HG02763 (cell line): ENCODE measurements around the gene SPNS1.
"Not testable (repeated sequence)": the region's sequence is repeated elsewhere in the genome, so short reads cannot be mapped to it uniquely, and the experiment has no call there.

Experiments used
- ATAC-seq: cut with Tn5 transposase; IDR thresholded peaks from one replicate; pipeline ENCODE4 v1.9.1; 2021; ENCODE audit warnings: mild to moderate bottlenecking, moderate library complexity; ENCODE audit not compliant: unreplicated experiment

Gene SPNS1

DNA sequence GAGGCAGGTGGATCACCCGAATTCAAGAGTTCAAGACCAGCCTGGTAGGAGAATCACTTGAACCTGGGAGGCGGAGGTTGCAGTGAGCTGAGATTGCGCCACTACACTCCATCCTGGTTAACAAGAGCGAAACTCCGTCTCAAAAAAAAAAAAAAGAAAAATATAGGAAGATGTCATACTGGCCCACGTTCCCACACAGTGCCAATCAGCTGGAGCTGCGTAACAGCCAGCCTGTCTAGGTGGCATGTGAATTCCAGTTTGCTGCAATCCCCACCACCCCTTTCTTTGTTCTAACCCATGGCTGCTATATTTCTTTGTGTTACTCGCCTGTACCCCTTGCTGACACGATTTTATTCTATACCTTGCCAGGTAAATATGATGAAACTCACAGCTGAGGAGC is 16.4 kb upstream of the SPNS1 start:
- no peak for ATAC-seq

GRCh38 chr16:28958836-28959235 is 15.7 kb upstream of the SPNS1 start:
- no peak for ATAC-seq

DNA sequence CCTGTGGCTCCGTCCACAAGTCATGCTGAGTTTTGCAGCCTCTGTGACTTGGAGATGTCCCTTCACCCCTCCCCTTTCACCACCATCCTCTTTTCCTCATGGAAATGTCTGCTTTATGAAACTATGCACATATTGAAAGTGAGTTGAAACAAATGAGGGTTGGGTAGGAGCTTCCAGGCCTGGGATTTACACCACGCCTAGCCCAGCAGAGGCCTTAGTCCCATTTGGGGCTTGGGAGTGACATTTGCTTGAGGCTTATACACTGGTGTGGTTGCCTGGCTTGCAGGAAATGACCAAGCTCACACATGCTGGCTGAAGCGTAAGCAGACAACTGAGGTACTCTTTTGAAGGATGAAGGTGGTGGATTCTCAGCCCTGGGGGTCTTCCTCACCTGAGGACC is 10.5 kb upstream of the SPNS1 start:
- ATAC-seq: no peak

- ATAC-seq: no peak
Measured at GRCh38 chr16:28964496-28964895, 10.1 kb upstream of the SPNS1 start.

GRCh38 chr16:28967156-28967555 is 7.4 kb upstream of the SPNS1 start:
- no peak for ATAC-seq

DNA sequence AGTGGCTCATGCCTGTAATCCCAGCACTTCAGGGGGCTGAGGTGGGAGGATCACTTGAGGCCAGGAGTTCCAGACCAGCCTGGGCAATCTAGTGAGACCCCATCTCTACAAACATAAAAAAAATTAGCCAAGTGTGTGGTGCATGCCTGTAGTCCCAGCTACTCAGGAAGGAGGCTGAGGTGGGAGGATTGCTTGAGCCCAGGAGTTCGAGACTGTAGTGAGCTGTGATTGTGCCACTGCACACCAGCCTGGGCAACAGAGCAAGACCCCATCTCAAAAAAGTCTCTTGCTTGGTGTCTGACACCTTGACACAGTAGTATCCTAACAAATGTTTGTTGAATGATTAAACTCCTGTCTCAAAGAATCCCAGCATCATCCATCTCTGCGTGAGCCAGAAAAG is 4.9 kb upstream of the SPNS1 start:
- not testable (repeated sequence) for ATAC-seq

DNA sequence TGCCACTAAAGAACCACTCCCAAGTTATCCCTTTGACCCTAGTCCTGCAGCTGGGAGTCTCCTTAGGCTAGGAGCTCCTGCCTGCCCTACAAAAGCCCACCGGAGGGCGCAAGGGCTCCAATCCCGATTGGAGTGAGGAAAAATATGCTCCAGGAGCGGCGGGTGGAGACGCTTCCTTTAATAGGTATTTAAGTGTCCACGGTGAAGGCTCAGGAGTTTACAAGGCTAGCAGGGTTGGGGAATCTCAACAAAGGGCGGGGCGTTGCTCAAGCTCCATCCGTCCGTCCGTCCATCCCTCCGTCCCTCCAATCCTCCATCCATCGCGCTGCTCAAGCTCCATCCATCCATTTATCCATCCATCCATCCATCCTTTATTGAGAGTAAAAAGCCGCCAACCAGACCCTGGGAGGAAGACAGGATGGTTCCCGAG is 556 bp upstream of the SPNS1 start:
- ATAC-seq: no peak

DNA sequence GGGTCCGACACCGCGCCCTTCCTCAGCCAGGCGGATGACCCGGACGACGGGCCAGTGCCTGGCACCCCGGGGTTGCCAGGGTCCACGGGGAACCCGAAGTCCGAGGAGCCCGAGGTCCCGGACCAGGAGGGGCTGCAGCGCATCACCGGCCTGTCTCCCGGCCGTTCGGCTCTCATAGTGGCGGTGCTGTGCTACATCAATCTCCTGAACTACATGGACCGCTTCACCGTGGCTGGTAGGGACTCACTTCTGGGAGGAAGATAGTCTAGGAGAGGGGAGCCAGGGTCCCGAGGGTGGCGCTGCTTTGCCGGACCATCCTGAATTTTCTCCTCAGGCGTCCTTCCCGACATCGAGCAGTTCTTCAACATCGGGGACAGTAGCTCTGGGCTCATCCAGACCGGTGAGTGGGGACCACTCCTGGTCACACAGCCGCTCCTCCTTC is 601 bp downstream of the SPNS1 start:
- ATAC-seq: peak; percentile 15

GRCh38 chr16:28977703-28978662 is 3.4 kb downstream of the SPNS1 start:
- ATAC-seq: no peak

- not testable (repeated sequence) for ATAC-seq
Measured at GRCh38 chr16:28980330-28980729, 5.8 kb downstream of the SPNS1 start.

- ATAC-seq: no peak
Measured at GRCh38 chr16:28980929-28981328, 6.4 kb downstream of the SPNS1 start.

DNA sequence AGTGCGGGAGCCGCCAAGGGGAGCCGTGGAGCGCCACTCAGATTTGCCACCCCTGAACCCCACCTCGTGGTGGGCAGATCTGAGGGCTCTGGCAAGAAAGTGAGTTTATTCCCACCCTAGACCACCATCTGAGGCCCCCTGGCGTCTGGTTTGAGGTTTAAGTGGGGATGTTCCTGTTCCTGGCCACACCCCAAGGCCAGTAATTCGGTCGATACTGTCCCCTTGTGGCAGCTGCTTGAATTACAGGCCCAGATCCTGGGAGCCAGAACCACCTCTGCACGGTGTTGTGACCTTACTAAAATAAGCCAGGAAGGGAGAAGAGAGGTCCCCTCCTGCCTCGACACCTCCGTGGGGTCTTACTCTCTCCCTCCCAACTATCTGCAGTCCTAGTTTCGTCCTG is 6.9 kb downstream of the SPNS1 start:
- ATAC-seq: no peak

DNA sequence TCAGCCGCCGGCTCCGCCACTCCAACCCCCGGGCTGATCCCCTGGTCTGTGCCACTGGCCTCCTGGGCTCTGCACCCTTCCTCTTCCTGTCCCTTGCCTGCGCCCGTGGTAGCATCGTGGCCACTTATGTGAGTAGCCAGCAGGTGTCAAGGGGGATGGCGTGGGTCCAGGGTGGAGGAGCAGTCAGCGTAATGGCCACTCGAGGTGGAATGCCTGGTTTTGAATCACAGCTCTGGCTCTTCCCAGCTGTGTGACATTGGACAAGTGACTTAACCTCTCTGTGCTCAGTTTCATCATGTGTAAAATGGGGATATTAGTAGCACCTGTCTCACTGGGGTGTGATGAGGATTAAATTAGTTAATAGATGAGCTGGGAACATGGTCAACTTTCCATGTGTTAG is 7.8 kb downstream of the SPNS1 start:
- no peak for ATAC-seq

GRCh38 chr16:28982949-28983348 is 8.4 kb downstream of the SPNS1 start:
- no peak for ATAC-seq

DNA sequence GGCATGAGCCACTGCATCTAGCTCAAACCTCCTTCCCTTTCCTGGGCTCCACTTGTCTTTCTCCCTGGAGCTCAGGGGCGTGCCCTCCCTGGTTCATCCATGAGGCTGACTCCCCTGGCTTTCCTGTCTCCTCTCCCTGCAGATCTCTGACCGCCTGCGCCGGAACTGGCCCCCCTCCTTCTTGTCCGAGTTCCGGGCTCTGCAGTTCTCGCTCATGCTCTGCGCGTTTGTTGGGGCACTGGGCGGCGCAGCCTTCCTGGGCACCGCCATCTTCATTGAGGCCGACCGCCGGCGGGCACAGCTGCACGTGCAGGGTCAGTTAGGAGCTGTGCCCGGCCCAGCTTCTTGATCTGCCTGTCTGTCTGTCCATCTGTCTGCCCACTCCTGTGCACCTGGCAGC is 9.1 kb downstream of the SPNS1 start:
- ATAC-seq: no peak

DNA sequence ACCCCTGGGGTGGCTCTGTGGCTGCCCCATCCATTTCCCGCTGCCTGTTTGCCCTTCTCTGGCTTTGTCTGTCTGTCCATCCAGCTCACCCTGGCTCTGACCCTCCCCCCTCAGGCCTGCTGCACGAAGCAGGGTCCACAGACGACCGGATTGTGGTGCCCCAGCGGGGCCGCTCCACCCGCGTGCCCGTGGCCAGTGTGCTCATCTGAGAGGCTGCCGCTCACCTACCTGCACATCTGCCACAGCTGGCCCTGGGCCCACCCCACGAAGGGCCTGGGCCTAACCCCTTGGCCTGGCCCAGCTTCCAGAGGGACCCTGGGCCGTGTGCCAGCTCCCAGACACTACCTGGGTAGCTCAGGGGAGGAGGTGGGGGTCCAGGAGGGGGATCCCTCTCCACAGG is 9.5 kb downstream of the SPNS1 start:
- no peak for ATAC-seq

DNA sequence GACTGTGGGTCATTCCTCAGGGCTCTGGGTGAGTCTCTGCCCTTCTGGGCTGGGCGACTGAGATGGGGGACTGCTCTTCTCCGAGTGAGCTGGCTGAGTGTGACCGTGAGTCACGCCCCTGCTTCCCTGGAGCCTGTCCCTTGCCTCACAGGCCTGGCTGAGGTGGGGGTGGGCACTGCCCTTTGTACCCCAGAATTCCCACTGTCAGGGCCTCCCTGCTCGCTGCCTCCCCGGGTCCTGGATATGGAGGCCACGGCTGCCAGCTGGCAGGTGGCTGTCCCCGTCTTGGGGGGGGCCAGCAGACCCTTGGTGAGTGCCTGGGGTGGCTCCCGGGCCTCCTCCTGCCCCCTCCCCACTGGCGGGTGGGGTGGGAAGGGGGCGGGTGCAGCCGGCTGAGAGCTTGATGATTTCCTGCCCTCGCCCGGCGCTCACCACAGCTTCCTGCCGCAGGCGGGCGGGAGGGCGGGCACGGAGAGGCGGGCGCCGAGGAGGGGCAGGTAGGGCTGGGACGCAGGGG is 10.1 kb downstream of the SPNS1 start, which contains the start of gene LAT:
Gene LAT (plus strand): TSS at position 434 of the 517 bp plus-strand sequence. CDS start 366 bp downstream, outside the sequence.
- ATAC-seq: no peak

GRCh38 chr16:28985211-28986041 is 10.8 kb downstream of the SPNS1 start:
- ATAC-seq: no peak

- ATAC-seq: no peak
Measured at GRCh38 chr16:28986046-28986445, 11.5 kb downstream of the SPNS1 start.

DNA sequence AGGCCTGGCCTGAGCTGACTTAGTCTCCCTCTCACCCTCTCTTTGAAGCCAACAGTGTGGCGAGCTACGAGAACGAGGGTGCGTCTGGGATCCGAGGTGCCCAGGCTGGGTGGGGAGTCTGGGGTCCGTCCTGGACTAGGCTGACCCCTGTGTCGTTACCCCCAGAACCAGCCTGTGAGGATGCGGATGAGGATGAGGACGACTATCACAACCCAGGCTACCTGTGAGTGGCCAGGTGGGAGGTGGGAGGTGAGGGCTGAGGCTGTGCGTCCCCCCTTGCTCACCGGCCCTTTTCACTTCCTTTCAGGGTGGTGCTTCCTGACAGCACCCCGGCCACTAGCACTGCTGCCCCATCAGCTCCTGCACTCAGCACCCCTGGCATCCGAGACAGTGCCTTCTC is 11.9 kb downstream of the SPNS1 start:
- no peak for ATAC-seq

DNA sequence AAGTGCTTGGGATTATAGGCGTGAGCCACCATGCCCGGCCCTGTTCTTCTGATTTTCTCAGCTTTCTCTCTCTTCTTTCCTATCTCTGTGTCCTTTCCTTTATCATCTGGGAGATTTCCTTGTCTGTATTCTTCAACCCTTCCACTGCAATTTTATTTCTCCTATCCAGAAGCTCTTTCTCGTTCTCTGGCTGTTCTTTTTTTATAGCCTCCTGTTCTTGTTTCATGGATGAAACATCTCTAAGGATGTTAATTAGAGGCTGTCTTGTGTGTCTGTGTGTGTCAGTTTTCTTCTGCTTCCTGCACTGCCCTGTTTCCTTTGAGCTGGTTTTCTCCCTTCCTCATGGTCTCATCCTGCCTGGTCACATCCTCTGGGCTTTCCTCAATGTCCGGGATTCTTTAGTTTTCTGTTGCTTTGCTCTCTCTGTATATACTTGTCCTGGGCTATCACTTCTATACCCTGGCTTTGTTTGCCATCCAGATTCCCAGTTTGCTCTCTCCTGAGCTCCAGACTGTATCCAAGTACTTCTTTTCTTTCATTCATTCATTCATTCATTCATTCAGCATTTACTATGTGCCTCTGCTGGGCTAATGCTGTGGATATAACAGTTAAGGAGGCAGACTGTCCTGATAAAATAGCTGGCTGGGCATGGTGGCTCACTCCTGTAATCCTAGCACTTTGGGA is 12.7 kb downstream of the SPNS1 start:
- ATAC-seq: no peak
